GM12878 (cell line): ENCODE data around the gene SETD5. TPM values are rescaled to one million over a fixed set of nuclear protein-coding genes. Genes with fewer than 3 reads are reported as not detected.

Experiments used
- BCL3 ChIP-seq: IDR thresholded peaks from 2 replicates; pipeline ENCODE4 v1.6.1; 2011; ENCODE audit warnings: borderline replicate concordance, low read depth, mild to moderate bottlenecking, moderate library complexity, low read length; ENCODE audit not compliant: insufficient read depth, poor library complexity, severe bottlenecking
- DPF2 ChIP-seq: fragments of 450-650 bp; IDR thresholded peaks from 2 replicates; pipeline ENCODE4 v1.6.1; 2017; ENCODE audit warnings: mild to moderate bottlenecking
- E2F8 ChIP-seq: fragments of 450-650 bp; IDR thresholded peaks from 2 replicates; pipeline ENCODE4 v1.6.1; 2018; ENCODE audit warnings: mild to moderate bottlenecking, low read depth, moderate library complexity; ENCODE audit not compliant: partially characterized antibody
- IKZF2 ChIP-seq, 2 experiments: fragments of 450-650 bp; IDR thresholded peaks; 2 replicates each; pipeline ENCODE4 v1.6.1; 2017; ENCODE audit warnings: mild to moderate bottlenecking in 2 of 2, moderate library complexity in 2 of 2
- KLF5 ChIP-seq: fragments of 450-650 bp; IDR thresholded peaks from 2 replicates; pipeline ENCODE4 v1.6.1; 2014; ENCODE audit warnings: mild to moderate bottlenecking; ENCODE audit not compliant: partially characterized antibody
- MTA2 ChIP-seq: fragments of 450-650 bp; IDR thresholded peaks from 2 replicates; pipeline ENCODE4 v1.6.1; 2016; ENCODE audit warnings: low read depth, mild to moderate bottlenecking, moderate library complexity
- NFYA ChIP-seq: IDR thresholded peaks from 2 replicates; pipeline ENCODE4 v1.6.1; 2011; ENCODE audit warnings: low read depth, mild to moderate bottlenecking, low read length, improper control_type of control experiment, borderline replicate concordance
- RAD51 ChIP-seq: fragments of 450-650 bp; IDR thresholded peaks from 2 replicates; pipeline ENCODE4 v1.6.1; 2016; ENCODE audit warnings: moderate library complexity, mild to moderate bottlenecking, inconsistent platforms
- REST ChIP-seq: IDR thresholded peaks from 2 replicates; pipeline ENCODE4 v1.6.1; 2012; ENCODE audit warnings: mild to moderate bottlenecking, low read depth, low read length
- SIX5 ChIP-seq: IDR thresholded peaks from 2 replicates; pipeline ENCODE4 v1.6.1; 2011; ENCODE audit warnings: mild to moderate bottlenecking, low read depth, low read length, moderate library complexity; ENCODE audit not compliant: severe bottlenecking
- ZNF384 ChIP-seq: IDR thresholded peaks from 2 replicates; pipeline ENCODE4 v1.6.1; 2012; ENCODE audit warnings: low read depth, mild to moderate bottlenecking, low read length, improper control_type of control experiment, borderline replicate concordance
- polyA plus RNA-seq, 11 experiments: library from polyadenylated mRNA; depleted of rRNA in 4 of 11; unstranded in 6 of 11; stranded (reverse) in 5 of 11; fragments of >200 nt; fragmentation: Nextera tagmentation in 4 of 11; fragmentation: Illumina TruSeq in 1 of 11; extraction: Ambion mirVana in 4 of 11; extraction: Trizol in 1 of 11; gene quantifications; 1 replicate in 1 of 11; 2 replicates in 10 of 11; pipeline versions ENCODE4 v1.2.1 to v1.2.3, GENCODE V29; 2011 to 2016; ENCODE audit warnings: inconsistent platforms in 2 of 11, missing spikeins in 2 of 11, low read depth in 1 of 11
- total RNA-seq, 4 experiments: library from RNA; depleted of rRNA in 3 of 4; stranded (reverse); fragments of >200 nt in 3 of 4; fragmentation: Illumina TruSeq in 1 of 4; extraction: Trizol in 1 of 4; gene quantifications; 2 replicates each; pipeline versions ENCODE4 v1.2.1 to v1.2.3, GENCODE V29; 2013 to 2021

The SETD5 gene
- total and polyA plus RNA-seq, 10 of the 15 experiments (the other 5 are each of a cell fraction or from before 2014, with no cell fraction given), result 8.2 to 94.0 (median 55.4) TPM

- TF ChIP-seq KLF5 (no peak), REST (no peak), E2F8 (no peak), MTA2 (no peak), RAD51 (no peak), BCL3 (no peak), SIX5 (no peak), NFYA (no peak), DPF2 (no peak), IKZF2 (IDR thresholded peaks at IDR 0.05) (no peak), ZNF384 (no peak)
Observed at GRCh38 chr3:9380014-9380413, 17.4 kb upstream of the SETD5 start (continued).
